SK-N-DZ (cell line): ENCODE results near the gene IL33.

Source experiments
- DNase-seq: peaks from one replicate; pipeline ENCODE4 v3.0.0-alpha.2; 2015; ENCODE audit warnings: low spot score

IL33 gene

DNA sequence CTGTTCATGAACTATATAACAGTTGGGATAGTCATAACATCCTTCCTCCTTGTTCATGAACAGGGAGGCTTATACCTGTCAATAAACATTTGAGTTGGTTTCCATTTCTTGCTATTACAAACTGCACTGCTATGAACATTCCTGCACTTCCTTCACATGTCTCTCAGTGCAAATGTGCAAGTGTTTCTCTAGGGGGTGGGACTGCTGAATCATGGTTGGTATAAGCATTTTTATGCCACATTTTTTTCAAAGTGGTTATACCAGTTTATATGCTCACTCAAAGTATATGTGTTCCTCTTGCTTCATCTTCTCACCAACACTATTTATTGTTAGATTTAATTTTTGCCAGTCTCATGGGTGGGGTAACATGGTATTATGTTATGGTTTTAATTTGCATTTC, 86.8 kb downstream of the IL33 start:
- DNase-seq: no peak

DNA sequence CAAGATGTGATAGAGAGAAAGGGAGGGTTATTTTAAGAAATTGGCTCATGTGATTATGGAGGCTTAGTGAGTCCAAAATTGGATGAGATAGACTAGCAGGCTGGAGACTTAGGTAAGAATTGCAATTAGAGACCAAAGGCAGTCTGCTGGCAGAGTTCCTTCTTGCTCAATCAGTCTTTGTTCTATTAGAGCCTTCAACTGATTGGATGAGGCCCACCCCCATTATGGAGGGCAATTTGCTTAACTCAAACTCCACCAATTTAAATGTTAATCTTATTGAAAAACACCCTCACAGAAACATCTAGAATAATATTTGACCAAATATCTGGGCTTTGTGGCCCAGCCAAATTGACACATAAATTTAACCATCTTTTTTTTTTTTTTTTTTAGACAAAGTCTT, 88.6 kb downstream of the IL33 start:
- DNase-seq: no peak

DNA sequence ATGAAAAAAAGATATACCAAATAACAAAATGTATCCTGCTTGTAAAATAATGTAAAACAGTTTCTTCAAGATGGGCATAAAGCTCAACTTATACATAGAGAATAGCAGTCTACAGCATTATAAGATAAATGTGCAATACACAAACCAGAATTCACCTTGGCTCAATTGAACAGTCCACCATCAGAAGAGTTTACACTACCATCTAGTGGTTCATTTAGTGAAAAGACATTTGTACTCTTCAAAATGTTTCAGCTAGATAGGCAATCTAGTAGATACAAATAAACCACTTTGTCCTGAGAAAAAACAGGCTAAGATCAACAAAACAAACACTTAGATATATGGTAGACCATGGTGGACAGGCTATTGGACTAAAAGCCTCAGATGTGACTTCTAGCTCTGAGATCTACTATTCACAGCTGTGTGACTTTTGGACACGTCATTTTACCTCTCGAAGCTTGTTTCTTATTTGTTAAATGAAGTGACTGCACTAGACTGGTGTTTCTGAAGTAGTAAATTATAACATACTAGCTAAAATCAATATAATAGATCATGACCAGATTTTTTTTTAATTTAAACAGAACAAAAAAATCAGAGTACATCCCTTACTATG, 90.5 kb downstream of the IL33 start:
- peak; percentile 4 for DNase-seq
